IMR-90 (cell line): Measurements from ENCODE around the gene EID3.

Experiments
- CHD1 ChIP-seq: IDR thresholded peaks from 2 replicates; pipeline ENCODE4 v1.6.1; 2012; ENCODE audit warnings: low read depth, low read length, improper control_type of control experiment
- CTCF ChIP-seq: conservative IDR thresholded peaks from 2 replicates; pipeline ENCODE4 v1.5.1; 2012; ENCODE audit warnings: mild to moderate bottlenecking, low read depth, low read length, improper control_type of control experiment
- ELK1 ChIP-seq: fragments of 150-350 bp; IDR thresholded peaks from 2 replicates; pipeline ENCODE4 v1.6.1; 2016; ENCODE audit warnings: low read depth, mild to moderate bottlenecking, low read length, moderate library complexity, borderline replicate concordance
- FOS ChIP-seq: fragments of 150-350 bp; IDR thresholded peaks from 2 replicates; pipeline ENCODE4 v1.6.1; 2016; ENCODE audit warnings: low read depth, low read length
- MAFK ChIP-seq: IDR thresholded peaks from 2 replicates; pipeline ENCODE4 v1.6.1; 2012; ENCODE audit warnings: low read depth, low read length, improper control_type of control experiment
- POLR2A ChIP-seq: IDR thresholded peaks from 2 replicates; pipeline ENCODE4 v1.6.1; 2012; ENCODE audit warnings: mild to moderate bottlenecking, low read depth, low read length
- RAD21 ChIP-seq: IDR thresholded peaks from 2 replicates; pipeline ENCODE4 v1.6.1; 2012; ENCODE audit warnings: low read length, improper control_type of control experiment
- RCOR1 ChIP-seq: IDR thresholded peaks from 2 replicates; pipeline ENCODE4 v1.6.1; 2012; ENCODE audit warnings: mild to moderate bottlenecking, low read length, improper control_type of control experiment; ENCODE audit not compliant: insufficient replicate concordance
- TF ChIP-seq, protein P1 (sequence below): fragments of 150-350 bp; IDR thresholded peaks from 2 replicates; pipeline ENCODE4 v1.6.1; 2017; ENCODE audit warnings: mild to moderate bottlenecking, antibody characterized with exemption, low read length, low read depth

DNA sequence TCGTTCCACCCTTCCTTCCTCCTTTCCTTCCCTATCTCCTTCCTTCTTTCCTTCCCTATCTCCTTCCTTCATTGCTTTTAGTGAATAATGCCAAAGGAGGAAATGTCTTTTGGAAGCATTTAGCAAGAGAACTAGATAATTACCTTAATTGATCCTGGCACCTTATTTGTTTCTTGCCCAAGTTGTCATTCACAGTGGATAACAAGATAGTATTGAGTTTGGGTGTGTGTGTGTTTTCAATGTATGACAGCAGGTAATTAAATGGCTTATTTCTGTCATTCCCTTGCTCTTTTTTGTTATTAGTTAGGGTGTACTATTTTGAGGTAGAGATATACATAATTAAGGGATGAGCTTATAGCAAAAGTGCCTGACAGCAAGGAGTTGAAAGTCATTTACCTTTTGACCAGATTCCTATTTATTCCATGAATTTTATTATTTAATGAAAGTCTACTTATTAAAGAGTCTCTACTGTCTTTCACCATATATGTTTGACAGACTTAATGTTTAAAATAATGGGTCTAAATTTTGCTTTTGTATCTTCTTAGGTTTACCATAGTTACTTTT is 30.2 kb downstream of the EID3 start:
- TF ChIP-seq ELK1 (no peak), FOS (no peak), RCOR1 (no peak), CTCF (no peak), MAFK (no peak), POLR2A (no peak; the same call in 1 of the 2 replicates), RAD21 (no peak), CHD1 (no peak)
- TF ChIP-seq, protein P1, sequence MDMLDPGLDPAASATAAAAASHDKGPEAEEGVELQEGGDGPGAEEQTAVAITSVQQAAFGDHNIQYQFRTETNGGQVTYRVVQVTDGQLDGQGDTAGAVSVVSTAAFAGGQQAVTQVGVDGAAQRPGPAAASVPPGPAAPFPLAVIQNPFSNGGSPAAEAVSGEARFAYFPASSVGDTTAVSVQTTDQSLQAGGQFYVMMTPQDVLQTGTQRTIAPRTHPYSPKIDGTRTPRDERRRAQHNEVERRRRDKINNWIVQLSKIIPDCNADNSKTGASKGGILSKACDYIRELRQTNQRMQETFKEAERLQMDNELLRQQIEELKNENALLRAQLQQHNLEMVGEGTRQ: no peak
